ENCODE results near the gene GNAL.

DNA sequence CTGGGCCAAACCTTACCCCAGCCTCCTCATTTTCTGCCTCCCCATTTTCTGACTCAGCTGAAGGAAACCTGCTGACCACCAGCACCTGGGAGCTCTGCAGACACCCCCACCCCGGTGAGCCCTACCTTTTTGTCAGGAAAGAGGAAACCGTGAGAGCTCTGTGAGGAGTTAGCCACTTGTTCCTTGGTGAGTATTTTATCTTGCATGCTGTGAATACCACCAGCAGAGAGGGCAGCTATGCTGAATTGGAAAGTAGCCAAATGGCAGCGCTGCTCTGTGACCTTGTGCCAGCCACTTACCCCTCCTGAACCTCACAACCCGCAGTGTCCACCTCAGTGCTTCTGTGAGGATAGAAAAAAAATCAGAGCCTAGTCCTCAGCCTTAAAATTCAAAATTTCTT is 216.5 kb downstream of the GNAL start:
- TF ChIP-seq, protein P1, sequence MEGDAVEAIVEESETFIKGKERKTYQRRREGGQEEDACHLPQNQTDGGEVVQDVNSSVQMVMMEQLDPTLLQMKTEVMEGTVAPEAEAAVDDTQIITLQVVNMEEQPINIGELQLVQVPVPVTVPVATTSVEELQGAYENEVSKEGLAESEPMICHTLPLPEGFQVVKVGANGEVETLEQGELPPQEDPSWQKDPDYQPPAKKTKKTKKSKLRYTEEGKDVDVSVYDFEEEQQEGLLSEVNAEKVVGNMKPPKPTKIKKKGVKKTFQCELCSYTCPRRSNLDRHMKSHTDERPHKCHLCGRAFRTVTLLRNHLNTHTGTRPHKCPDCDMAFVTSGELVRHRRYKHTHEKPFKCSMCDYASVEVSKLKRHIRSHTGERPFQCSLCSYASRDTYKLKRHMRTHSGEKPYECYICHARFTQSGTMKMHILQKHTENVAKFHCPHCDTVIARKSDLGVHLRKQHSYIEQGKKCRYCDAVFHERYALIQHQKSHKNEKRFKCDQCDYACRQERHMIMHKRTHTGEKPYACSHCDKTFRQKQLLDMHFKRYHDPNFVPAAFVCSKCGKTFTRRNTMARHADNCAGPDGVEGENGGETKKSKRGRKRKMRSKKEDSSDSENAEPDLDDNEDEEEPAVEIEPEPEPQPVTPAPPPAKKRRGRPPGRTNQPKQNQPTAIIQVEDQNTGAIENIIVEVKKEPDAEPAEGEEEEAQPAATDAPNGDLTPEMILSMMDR (IDR thresholded peaks at IDR 0.05; ENCODE audit: insufficient read depth, low read length, poor library complexity, severe bottlenecking), result no peak
- TF ChIP-seq EZH2phosphoT487 (conservative IDR thresholded peaks at IDR 0.05; ENCODE audit: low read length), result no peak
